NCI-H345 treated with DMSO at 0.1 percent for 48 hours (cell line): Measurements from ENCODE around the gene HRG.

Source experiments
- DNase-seq: peaks from one replicate; lab custom pipeline; 2025; ENCODE audit not compliant: unreplicated experiment; lab: John Stamatoyannopoulos, UW

Gene HRG

DNA sequence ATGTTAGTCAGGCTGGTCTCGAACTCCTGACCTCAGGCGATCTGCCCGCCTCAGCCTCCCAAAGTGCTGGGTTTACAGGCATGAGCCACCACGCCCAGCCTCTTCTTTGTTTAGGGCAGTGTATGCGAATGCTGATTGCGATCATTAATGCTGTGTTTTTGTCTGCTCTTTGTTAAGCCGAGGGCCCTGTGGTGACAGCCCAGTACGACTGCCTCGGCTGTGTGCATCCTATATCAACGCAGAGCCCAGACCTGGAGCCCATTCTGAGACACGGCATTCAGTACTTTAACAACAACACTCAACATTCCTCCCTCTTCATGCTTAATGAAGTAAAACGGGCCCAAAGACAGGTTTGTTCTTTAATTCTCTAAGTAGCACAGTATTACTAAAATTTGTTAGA, 59.1 kb downstream of the HRG start:
- no peak for DNase-seq
